ENCODE results near the gene FRMPD4. TPM values are rescaled to one million over a fixed set of nuclear protein-coding genes. Genes with fewer than 3 reads are reported as not detected.

Gene FRMPD4
- total RNA-seq, 3 donors from 2014 or later (not counting 1 experiment from before 2014, with no cell fraction given), result not detected

- no peak overlapping the region for H3K27ac Mint-ChIP-seq
- TF ChIP-seq CTCF (IDR thresholded peaks at IDR 0.05), result no peak
- DNase-seq (no peak), ATAC-seq (no peak)
- H3K27me3 Mint-ChIP-seq (ENCODE audit: low read depth in 2 of 2), result peaks cover 0 to 5% of the 10 kb centered on the region in 2 donors
- intact Hi-C loops (cut with micrococcal nuclease), result no loop called here
- H3K4me1 Mint-ChIP-seq, result no peaks in the 10 kb centered on the region
- no peaks in the 10 kb centered on the region for H3K4me1 ChIP-seq (ENCODE audit: control insufficient read depth, insufficient read depth, low read length)
- 100% methylated on average over 1 of the region's 1 CpG for WGBS (ENCODE audit: insufficient coverage)
- H3K36me3 Mint-ChIP-seq, result no peaks in the 10 kb centered on the region
- no peak overlapping the region for H3K4me3 Mint-ChIP-seq
- no peaks in the 10 kb centered on the region for H3K9me3 ChIP-seq (ENCODE audit: control insufficient read depth, insufficient read depth, low read length)
- H3K9me3 Mint-ChIP-seq, result no peaks in the 10 kb centered on the region
- H3K4me3 ChIP-seq (ENCODE audit: low read length), result no peak overlapping the region
- H3K36me3 ChIP-seq (ENCODE audit: control insufficient read depth, insufficient read depth, low read length), result no peaks in the 10 kb centered on the region
- no peaks in the 10 kb centered on the region for H3K27me3 ChIP-seq (ENCODE audit: control insufficient read depth, insufficient read depth, low read length)
- no peak overlapping the region for H3K27ac ChIP-seq (ENCODE audit: low read length)
Measured at GRCh38 chrX:12751887-12752286, 613.6 kb downstream of the FRMPD4 start.

- ATAC-seq (no peak), DNase-seq (no peak)
- Histone ChIP-seq H3K4me3 (ENCODE audit: low read length) (no peak overlapping the region), H3K9me3 (ENCODE audit: control insufficient read depth, insufficient read depth, low read length) (no peaks in the 10 kb centered on the region), H3K36me3 (ENCODE audit: control insufficient read depth, insufficient read depth, low read length) (no peaks in the 10 kb centered on the region), H3K27me3 (ENCODE audit: control insufficient read depth, insufficient read depth, low read length) (no peaks in the 10 kb centered on the region), H3K27ac (ENCODE audit: low read length) (no peak overlapping the region), H3K4me1 (ENCODE audit: control insufficient read depth, insufficient read depth, low read length) (no peaks in the 10 kb centered on the region)
- Mint-ChIP-seq H3K4me1 (no peaks in the 10 kb centered on the region), H3K4me3 (no peak overlapping the region), H3K9me3 (no peaks in the 10 kb centered on the region), H3K27me3 (ENCODE audit: low read depth in 2 of 2) (peaks cover 9 to 10% of the 10 kb centered on the region in 2 donors), H3K36me3 (no peaks in the 10 kb centered on the region), H3K27ac (no peak overlapping the region)
- no peak for TF ChIP-seq CTCF (IDR thresholded peaks at IDR 0.05)
- WGBS (ENCODE audit: insufficient coverage), result no CpG with 5 or more reads among the region's 2 CpGs
- intact Hi-C loops (cut with micrococcal nuclease), result no loop called here
Measured at GRCh38 chrX:12753366-12753765, 615.1 kb downstream of the FRMPD4 start.

- H3K9me3 Mint-ChIP-seq, result no peaks in the 10 kb centered on the region
- 74% methylated on average over 3 of the region's 3 CpGs for WGBS (ENCODE audit: insufficient coverage)
Measured at GRCh38 chrX:12758291-12758690, 620.0 kb downstream of the FRMPD4 start.

More at GRCh38 chrX:12758291-12758690, 620.0 kb downstream of the FRMPD4 start:
- H3K9me3 ChIP-seq (ENCODE audit: control insufficient read depth, insufficient read depth, low read length), result no peaks in the 10 kb centered on the region
- Mint-ChIP-seq H3K36me3 (no peaks in the 10 kb centered on the region), H3K4me3 (no peak overlapping the region), H3K27ac (no peak overlapping the region), H3K27me3 (ENCODE audit: low read depth in 2 of 2) (peaks cover 11 to 17% of the 10 kb centered on the region in 2 donors), H3K4me1 (no peaks in the 10 kb centered on the region)
- H3K4me3 ChIP-seq (ENCODE audit: low read length), result no peak overlapping the region
- no peak for DNase-seq
- intact Hi-C loops (cut with micrococcal nuclease), result no loop called here
- H3K36me3 ChIP-seq (ENCODE audit: control insufficient read depth, insufficient read depth, low read length), result no peaks in the 10 kb centered on the region
- H3K27me3 ChIP-seq (ENCODE audit: control insufficient read depth, insufficient read depth, low read length), result no peaks in the 10 kb centered on the region
- no peaks in the 10 kb centered on the region for H3K4me1 ChIP-seq (ENCODE audit: control insufficient read depth, insufficient read depth, low read length)
- ATAC-seq, result no peak
- no peak overlapping the region for H3K27ac ChIP-seq (ENCODE audit: low read length)
- TF ChIP-seq CTCF (IDR thresholded peaks at IDR 0.05), result no peak
